HepG2 (cell line): ENCODE results near the gene ROBO3. TPM values are rescaled to one million over a fixed set of nuclear protein-coding genes. Genes with fewer than 3 reads are reported as not detected.

Source experiments
- GABPA ChIP-seq, 2 experiments: IDR thresholded peaks; 2 replicates each; pipeline ENCODE4 v1.6.1; 2011 to 2016; ENCODE audit warnings: low read depth in 2 of 2, low read length in 1 of 2, missing biosample characterization in 1 of 2, missing genetic modification characterization in 1 of 2
- HIVEP1 ChIP-seq: sonication (generic); formaldehyde crosslinking; IDR thresholded peaks from 2 replicates; pipeline ENCODE4 v1.4.0; 2020; ENCODE audit warnings: mild to moderate bottlenecking, missing genetic modification reagents
- NAIF1 ChIP-seq: sonication (generic); formaldehyde crosslinking; IDR thresholded peaks from 2 replicates; pipeline ENCODE4 v1.5.0; 2020; ENCODE audit warnings: mild to moderate bottlenecking, missing genetic modification reagents, borderline replicate concordance
- PRMT3 ChIP-seq: sonication (generic); formaldehyde crosslinking; IDR thresholded peaks from 2 replicates; pipeline ENCODE4 v1.8.1; 2022; ENCODE audit warnings: low read depth, mild to moderate bottlenecking, moderate library complexity, missing genetic modification reagents, borderline replicate concordance
- RBM22 ChIP-seq: fragments of 200-400 bp; formaldehyde crosslinking; optimal IDR thresholded peaks from 2 replicates; pipeline ENCODE3; 2017; ENCODE audit warnings: mild to moderate bottlenecking, low read length, moderate library complexity
- SP2 ChIP-seq: sonication (generic); formaldehyde crosslinking; IDR thresholded peaks from 2 replicates; pipeline ENCODE4 v1.5.1; 2020; ENCODE audit warnings: mild to moderate bottlenecking, missing genetic modification reagents
- TCF12 ChIP-seq, 2 experiments: fragments of 450-650 bp in 1 of 2; sonication (generic) in 1 of 2; formaldehyde crosslinking in 1 of 2; IDR thresholded peaks; 2 replicates each; pipeline versions ENCODE4 v1.6.1 to v1.8.0; 2017 to 2022; ENCODE audit warnings: antibody characterized with exemption in 1 of 2, mild to moderate bottlenecking in 1 of 2, missing genetic modification reagents in 1 of 2, moderate library complexity in 1 of 2
- TMF1 ChIP-seq: sonication (generic); formaldehyde crosslinking; IDR thresholded peaks from 2 replicates; pipeline ENCODE4 v1.8.1; 2022; ENCODE audit warnings: low read depth, missing genetic modification reagents
- YEATS2 ChIP-seq: sonication (generic); formaldehyde crosslinking; IDR thresholded peaks from 2 replicates; pipeline ENCODE4 v1.4.0; 2020; ENCODE audit warnings: missing genetic modification reagents, borderline replicate concordance
- ZFP41 ChIP-seq: sonication (generic); formaldehyde crosslinking; IDR thresholded peaks from 2 replicates; pipeline ENCODE4 v1.4.0; 2020; ENCODE audit warnings: mild to moderate bottlenecking, missing genetic modification reagents, borderline replicate concordance
- ZFP90 ChIP-seq: sonication (generic); formaldehyde crosslinking; IDR thresholded peaks from 2 replicates; pipeline ENCODE4 v1.8.0; 2022; ENCODE audit warnings: missing genetic modification reagents, mild to moderate bottlenecking, inconsistent platforms, borderline replicate concordance
- ZFY ChIP-seq: sonication (generic); formaldehyde crosslinking; IDR thresholded peaks from 2 replicates; pipeline ENCODE4 v1.4.0; 2020; ENCODE audit warnings: missing genetic modification reagents
- ZIK1 ChIP-seq: sonication (generic); formaldehyde crosslinking; IDR thresholded peaks from 2 replicates; pipeline ENCODE4 v1.5.0; 2020; ENCODE audit warnings: mild to moderate bottlenecking, low read depth, missing genetic modification reagents, borderline replicate concordance
- ZNF10 ChIP-seq: sonication (generic); formaldehyde crosslinking; IDR thresholded peaks from 2 replicates; pipeline ENCODE4 v1.4.0; 2020; ENCODE audit warnings: mild to moderate bottlenecking, low read depth, missing genetic modification reagents, borderline replicate concordance
- ZNF430 ChIP-seq: sonication (generic); formaldehyde crosslinking; IDR thresholded peaks from 2 replicates; pipeline ENCODE4 v1.9.0; 2021; ENCODE audit warnings: mild to moderate bottlenecking, missing genetic modification reagents
- ZNF768 ChIP-seq: sonication (generic); formaldehyde crosslinking; IDR thresholded peaks from 2 replicates; pipeline ENCODE4 v1.4.0; 2020; ENCODE audit warnings: missing genetic modification reagents
- polyA plus RNA-seq, 8 experiments: library from polyadenylated mRNA; depleted of rRNA in 3 of 8; stranded (reverse) in 7 of 8; unstranded in 1 of 8; fragments of >200 nt; fragmentation: Illumina TruSeq in 4 of 8; extraction: Trizol in 4 of 8; gene quantifications; 2 replicates each; pipeline versions ENCODE4 v1.2.1 to v1.2.3, GENCODE V29; 2011 to 2016; ENCODE audit warnings: low read depth in 4 of 8, missing spikeins in 1 of 8, mixed read lengths in 1 of 8; ENCODE audit not compliant: insufficient read depth in 1 of 8
- total RNA-seq, 5 experiments: library from RNA; depleted of rRNA; stranded (reverse); fragments of >200 nt; fragmentation: Illumina TruSeq; extraction: Trizol; gene quantifications; 2 replicates each; pipeline ENCODE4 v1.2.3, GENCODE V29; 2016; ENCODE audit warnings: low read depth in 1 of 5
- TF ChIP-seq, protein P1 (sequence below): sonication (generic); formaldehyde crosslinking; IDR thresholded peaks from 2 replicates; pipeline ENCODE4 v1.4.0; 2020; ENCODE audit warnings: mild to moderate bottlenecking, low read depth, missing genetic modification reagents
- TF ChIP-seq, protein P2 (sequence below): IDR thresholded peaks from 2 replicates; pipeline ENCODE4 v1.6.1; 2016; ENCODE audit warnings: low read depth
- TF ChIP-seq, protein P3 (sequence below): IDR thresholded peaks from 2 replicates; pipeline ENCODE4 v1.6.1; 2016; ENCODE audit warnings: missing biosample characterization, missing genetic modification reagents, low read depth
- TF ChIP-seq, protein P4 (sequence below): sonication (generic); formaldehyde crosslinking; IDR thresholded peaks from 2 replicates; pipeline ENCODE4 v1.4.0; 2020; ENCODE audit warnings: missing genetic modification reagents

ROBO3 gene
- total and polyA plus RNA-seq, 2 of the 13 experiments (the other 11 are each of a cell fraction or from before 2014, with no cell fraction given), result 0.07 to 2.4 TPM

DNA sequence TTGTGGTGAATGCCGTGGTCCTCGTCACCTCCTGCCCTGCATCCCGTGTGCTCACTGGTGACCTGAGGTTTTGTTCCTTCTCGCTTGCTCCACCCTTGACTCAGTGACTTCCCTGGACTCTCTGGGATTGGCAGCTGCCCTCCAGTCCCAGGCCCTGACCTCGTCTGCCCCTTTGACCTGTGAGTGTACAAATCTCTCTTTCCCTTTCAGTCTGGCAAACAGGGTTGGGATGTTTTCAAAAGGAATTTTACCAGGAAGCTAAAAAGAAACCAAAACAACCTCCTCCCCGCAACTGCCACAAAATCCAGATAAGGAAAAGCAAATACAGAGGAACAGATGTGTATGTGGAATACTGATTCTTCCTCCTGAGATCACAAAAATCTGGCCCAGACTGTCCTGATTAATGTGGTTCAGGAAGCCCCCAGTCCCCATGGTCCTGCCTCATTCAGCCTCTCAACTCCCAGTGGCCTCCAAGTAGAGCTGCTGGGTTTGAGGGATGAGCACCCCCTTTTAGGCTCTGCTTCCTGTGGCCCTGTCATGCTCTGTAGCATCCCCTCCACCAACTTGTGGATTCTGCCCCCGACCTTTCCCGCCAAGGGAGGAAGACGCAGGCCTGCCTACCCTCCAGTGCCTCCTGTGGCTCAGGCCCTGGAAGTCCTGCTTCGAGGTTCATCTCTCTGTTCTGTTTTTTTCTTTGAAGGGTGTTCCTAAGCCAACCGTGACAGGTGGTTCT lies 17.3 kb downstream of the ROBO3 start (continued):
- TF ChIP-seq, protein P1, sequence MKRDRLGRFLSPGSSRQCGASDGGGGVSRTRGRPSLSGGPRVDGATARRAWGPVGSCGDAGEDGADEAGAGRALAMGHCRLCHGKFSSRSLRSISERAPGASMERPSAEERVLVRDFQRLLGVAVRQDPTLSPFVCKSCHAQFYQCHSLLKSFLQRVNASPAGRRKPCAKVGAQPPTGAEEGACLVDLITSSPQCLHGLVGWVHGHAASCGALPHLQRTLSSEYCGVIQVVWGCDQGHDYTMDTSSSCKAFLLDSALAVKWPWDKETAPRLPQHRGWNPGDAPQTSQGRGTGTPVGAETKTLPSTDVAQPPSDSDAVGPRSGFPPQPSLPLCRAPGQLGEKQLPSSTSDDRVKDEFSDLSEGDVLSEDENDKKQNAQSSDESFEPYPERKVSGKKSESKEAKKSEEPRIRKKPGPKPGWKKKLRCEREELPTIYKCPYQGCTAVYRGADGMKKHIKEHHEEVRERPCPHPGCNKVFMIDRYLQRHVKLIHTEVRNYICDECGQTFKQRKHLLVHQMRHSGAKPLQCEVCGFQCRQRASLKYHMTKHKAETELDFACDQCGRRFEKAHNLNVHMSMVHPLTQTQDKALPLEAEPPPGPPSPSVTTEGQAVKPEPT (CRISPR knock-in tag), result no peak
- TF ChIP-seq, protein P2, sequence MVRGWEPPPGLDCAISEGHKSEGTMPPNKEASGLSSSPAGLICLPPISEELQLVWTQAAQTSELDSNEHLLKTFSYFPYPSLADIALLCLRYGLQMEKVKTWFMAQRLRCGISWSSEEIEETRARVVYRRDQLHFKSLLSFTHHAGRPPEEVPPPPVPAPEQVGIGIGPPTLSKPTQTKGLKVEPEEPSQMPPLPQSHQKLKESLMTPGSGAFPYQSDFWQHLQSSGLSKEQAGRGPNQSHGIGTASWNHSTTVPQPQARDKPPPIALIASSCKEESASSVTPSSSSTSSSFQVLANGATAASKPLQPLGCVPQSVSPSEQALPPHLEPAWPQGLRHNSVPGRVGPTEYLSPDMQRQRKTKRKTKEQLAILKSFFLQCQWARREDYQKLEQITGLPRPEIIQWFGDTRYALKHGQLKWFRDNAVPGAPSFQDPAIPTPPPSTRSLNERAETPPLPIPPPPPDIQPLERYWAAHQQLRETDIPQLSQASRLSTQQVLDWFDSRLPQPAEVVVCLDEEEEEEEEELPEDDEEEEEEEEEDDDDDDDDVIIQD, result peak; percentile 21; the same call in 1 of the 2 replicates
- TF ChIP-seq NAIF1 (CRISPR knock-in tag), result no peak
- no peak; the same call in 1 of the 2 replicates for TF ChIP-seq ZNF430 (CRISPR knock-in tag)
- TF ChIP-seq GABPA (IDR thresholded peaks at IDR 0.05; ENCODE audit: low read depth, low read length), result no peak
- TF ChIP-seq GABPA (CRISPR knock-in tag; IDR thresholded peaks at IDR 0.05; ENCODE audit: low read depth), result peak; percentile 42; the same call in 1 of the 2 replicates
- TF ChIP-seq ZFY (CRISPR knock-in tag), result no peak
- TF ChIP-seq, protein P3, sequence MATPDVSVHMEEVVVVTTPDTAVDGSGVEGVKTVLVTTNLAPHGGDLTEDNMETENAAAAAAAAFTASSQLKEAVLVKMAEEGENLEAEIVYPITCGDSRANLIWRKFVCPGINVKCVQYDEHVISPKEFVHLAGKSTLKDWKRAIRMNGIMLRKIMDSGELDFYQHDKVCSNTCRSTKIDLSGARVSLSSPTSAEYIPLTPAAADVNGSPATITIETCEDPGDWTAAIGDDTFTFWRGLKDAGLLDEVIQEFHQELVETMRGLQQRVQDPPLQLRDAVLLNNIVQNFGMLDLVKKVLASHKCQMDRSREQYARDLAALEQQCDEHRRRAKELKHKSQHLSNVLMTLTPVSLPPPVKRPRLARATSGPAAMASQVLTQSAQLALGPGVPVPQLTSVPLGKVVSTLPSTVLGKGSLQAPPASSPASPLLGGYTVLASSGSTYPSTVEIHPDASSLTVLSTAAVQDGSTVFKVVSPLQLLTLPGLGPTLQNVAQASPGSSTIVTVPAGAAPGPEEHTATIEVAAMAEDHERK (CRISPR knock-in tag), result no peak
- TF ChIP-seq ZFP41 (CRISPR knock-in tag), result no peak
- TF ChIP-seq TMF1 (CRISPR knock-in tag), result no peak
- TF ChIP-seq, protein P4, sequence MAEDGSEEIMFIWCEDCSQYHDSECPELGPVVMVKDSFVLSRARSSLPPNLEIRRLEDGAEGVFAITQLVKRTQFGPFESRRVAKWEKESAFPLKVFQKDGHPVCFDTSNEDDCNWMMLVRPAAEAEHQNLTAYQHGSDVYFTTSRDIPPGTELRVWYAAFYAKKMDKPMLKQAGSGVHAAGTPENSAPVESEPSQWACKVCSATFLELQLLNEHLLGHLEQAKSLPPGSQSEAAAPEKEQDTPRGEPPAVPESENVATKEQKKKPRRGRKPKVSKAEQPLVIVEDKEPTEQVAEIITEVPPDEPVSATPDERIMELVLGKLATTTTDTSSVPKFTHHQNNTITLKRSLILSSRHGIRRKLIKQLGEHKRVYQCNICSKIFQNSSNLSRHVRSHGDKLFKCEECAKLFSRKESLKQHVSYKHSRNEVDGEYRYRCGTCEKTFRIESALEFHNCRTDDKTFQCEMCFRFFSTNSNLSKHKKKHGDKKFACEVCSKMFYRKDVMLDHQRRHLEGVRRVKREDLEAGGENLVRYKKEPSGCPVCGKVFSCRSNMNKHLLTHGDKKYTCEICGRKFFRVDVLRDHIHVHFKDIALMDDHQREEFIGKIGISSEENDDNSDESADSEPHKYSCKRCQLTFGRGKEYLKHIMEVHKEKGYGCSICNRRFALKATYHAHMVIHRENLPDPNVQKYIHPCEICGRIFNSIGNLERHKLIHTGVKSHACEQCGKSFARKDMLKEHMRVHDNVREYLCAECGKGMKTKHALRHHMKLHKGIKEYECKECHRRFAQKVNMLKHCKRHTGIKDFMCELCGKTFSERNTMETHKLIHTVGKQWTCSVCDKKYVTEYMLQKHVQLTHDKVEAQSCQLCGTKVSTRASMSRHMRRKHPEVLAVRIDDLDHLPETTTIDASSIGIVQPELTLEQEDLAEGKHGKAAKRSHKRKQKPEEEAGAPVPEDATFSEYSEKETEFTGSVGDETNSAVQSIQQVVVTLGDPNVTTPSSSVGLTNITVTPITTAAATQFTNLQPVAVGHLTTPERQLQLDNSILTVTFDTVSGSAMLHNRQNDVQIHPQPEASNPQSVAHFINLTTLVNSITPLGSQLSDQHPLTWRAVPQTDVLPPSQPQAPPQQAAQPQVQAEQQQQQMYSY (CRISPR knock-in tag), result peak; percentile 91
- TF ChIP-seq ZNF10 (CRISPR knock-in tag), result no peak
- no peak for TF ChIP-seq HIVEP1
- no peak for TF ChIP-seq TCF12 (IDR thresholded peaks at IDR 0.05)
- no peak for TF ChIP-seq TCF12 (CRISPR knock-in tag; IDR thresholded peaks at IDR 0.05)
- peak; percentile 69; the same call in 1 of the 2 replicates for TF ChIP-seq ZIK1 (CRISPR knock-in tag)
- no peak for TF ChIP-seq SP2 (CRISPR knock-in tag)
- TF ChIP-seq RBM22, result no peak
- no peak for TF ChIP-seq YEATS2 (CRISPR knock-in tag)
- no peak for TF ChIP-seq ZFP90 (CRISPR knock-in tag)
- TF ChIP-seq PRMT3 (CRISPR knock-in tag), result no peak
- no peak for TF ChIP-seq ZNF768
